K562 (cell line): ENCODE measurements around the gene SLC39A9. TPM values are rescaled to one million over a fixed set of nuclear protein-coding genes. Genes with fewer than 3 reads are reported as not detected.

Experiments used
- ETV5 ChIP-seq: sonication (generic); formaldehyde crosslinking; IDR thresholded peaks from 2 replicates; pipeline ENCODE4 v1.4.0; 2020; ENCODE audit warnings: low read depth, mild to moderate bottlenecking, missing genetic modification reagents
- GATAD2B ChIP-seq: fragments of 450-650 bp; IDR thresholded peaks from 2 replicates; pipeline ENCODE4 v1.6.1; 2017; ENCODE audit warnings: mild to moderate bottlenecking, borderline replicate concordance
- GTF2E2 ChIP-seq: fragments of 200-800 bp; sonication (Bioruptor generic); IDR thresholded peaks from 2 replicates; pipeline ENCODE4 v1.6.1; 2016; ENCODE audit warnings: missing genetic modification characterization, missing compliant biosample characterization
- HNRNPL ChIP-seq: fragments of 200-400 bp; formaldehyde crosslinking; IDR thresholded peaks from 2 replicates; pipeline ENCODE4 v1.6.1; 2017; ENCODE audit warnings: low read depth, mild to moderate bottlenecking, low read length
- ILK ChIP-seq: fragments of 450-650 bp; IDR thresholded peaks from 2 replicates; pipeline ENCODE4 v1.6.1; 2016; ENCODE audit warnings: missing genetic modification characterization, low read depth, mild to moderate bottlenecking, missing compliant biosample characterization, moderate library complexity, borderline replicate concordance
- KDM4B ChIP-seq, 2 experiments: fragments of 450-650 bp in 1 of 2; sonication (generic) in 1 of 2; IDR thresholded peaks; 2 replicates each; pipeline ENCODE4 v1.6.1; 2016 to 2017; ENCODE audit warnings: borderline replicate concordance in 2 of 2, antibody characterized with exemption in 1 of 2, low read depth in 1 of 2, mild to moderate bottlenecking in 1 of 2
- MCM2 ChIP-seq: fragments of 450-650 bp; IDR thresholded peaks from 2 replicates; pipeline ENCODE4 v1.6.1; 2017; ENCODE audit warnings: low read depth, mild to moderate bottlenecking
- NR3C1 ChIP-seq: sonication (generic); formaldehyde crosslinking; IDR thresholded peaks from 2 replicates; pipeline ENCODE4 v1.8.1; 2022; ENCODE audit warnings: missing genetic modification reagents
- SIN3B ChIP-seq: fragments of 450-650 bp; IDR thresholded peaks from 2 replicates; pipeline ENCODE4 v1.6.1; 2017; ENCODE audit warnings: low read depth, mild to moderate bottlenecking, moderate library complexity
- SMARCC2 ChIP-seq: fragments of 450-650 bp; IDR thresholded peaks from 2 replicates; pipeline ENCODE4 v1.6.1; 2017; ENCODE audit warnings: antibody characterized with exemption, moderate library complexity, mild to moderate bottlenecking, low read depth
- ZNF184 ChIP-seq: sonication (generic); formaldehyde crosslinking; IDR thresholded peaks from 2 replicates; pipeline ENCODE4 v1.5.0; 2020; ENCODE audit warnings: missing genetic modification reagents
- polyA plus RNA-seq, 8 experiments: library from polyadenylated mRNA; depleted of rRNA in 4 of 8; stranded (reverse) in 5 of 8; unstranded in 3 of 8; fragments of >200 nt; fragmentation: Nextera tagmentation in 2 of 8; fragmentation: Illumina TruSeq in 1 of 8; extraction: Ambion mirVana in 2 of 8; extraction: Trizol in 1 of 8; gene quantifications; 2 replicates each; pipeline versions ENCODE4 v1.2.1 to v1.2.3, GENCODE V29; 2011 to 2014; ENCODE audit warnings: inconsistent platforms in 1 of 8, missing spikeins in 1 of 8
- total RNA-seq, 7 experiments: library from RNA; depleted of rRNA in 6 of 7; stranded (reverse); fragments of >200 nt in 6 of 7; fragmentation: Illumina TruSeq in 2 of 7; extraction: Trizol in 2 of 7; gene quantifications; 2 replicates each; pipeline versions ENCODE4 v1.2.1 to v1.2.3, GENCODE V29; 2011 to 2021; ENCODE audit warnings: low replicate concordance in 1 of 7
- TF ChIP-seq, protein P1 (sequence below), 2 experiments: fragments of 450-650 bp; formaldehyde crosslinking in 1 of 2; IDR thresholded peaks; 2 replicates each; pipeline versions ENCODE4 v1.4.0 to v1.6.1; 2014 to 2020; ENCODE audit warnings: mild to moderate bottlenecking in 2 of 2, borderline replicate concordance in 1 of 2, low read depth in 1 of 2
- TF ChIP-seq, protein P2 (sequence below): fragments of 250-450 bp; sonication (Bioruptor Pico); IDR thresholded peaks from 2 replicates; pipeline ENCODE4 v1.4.0; 2020

SLC39A9 gene
- total and polyA plus RNA-seq, 9 of the 15 experiments (the other 6 are each of a cell fraction or from before 2014, with no cell fraction given) = 18.4 to 66.0 (median 32.5) TPM

DNA sequence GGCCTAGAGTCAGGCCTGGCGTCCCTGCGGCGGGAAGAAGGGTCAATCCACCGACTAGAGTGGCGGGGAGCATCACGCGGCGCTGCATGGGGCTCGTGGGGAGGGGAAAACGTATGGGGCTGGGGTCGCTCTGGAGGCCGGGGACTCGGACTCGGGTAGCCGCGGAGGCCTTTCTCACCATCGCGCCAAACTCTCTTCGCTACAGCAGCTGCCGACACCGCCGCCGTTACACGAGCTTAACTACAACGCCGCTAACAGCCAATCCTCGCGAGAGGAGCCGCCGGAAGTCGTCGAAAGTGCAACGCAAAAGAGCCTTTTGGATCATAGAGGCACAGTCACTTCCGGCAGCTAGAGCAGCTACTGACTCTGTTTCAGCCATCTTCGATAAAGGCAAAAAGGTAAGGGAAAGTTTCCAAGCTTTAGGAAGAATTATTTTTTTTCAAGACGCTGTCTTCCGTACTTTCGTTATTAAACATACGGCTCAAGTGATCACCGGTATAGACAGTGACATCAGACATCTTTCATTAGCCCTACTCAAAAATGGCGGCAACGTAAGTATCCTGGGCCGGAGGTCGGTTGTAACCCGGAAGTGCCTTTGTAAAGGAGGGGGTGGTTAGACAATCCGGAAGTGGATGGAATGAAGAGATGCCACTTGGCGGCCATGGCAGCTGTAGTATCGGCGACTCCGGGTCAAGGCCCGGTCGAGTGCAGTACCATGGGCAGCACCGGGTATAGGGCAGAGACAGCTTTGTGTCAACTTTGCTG is at the start of gene SLC39A9, which contains the start of gene ERH (continued):
- TF ChIP-seq, protein P1, sequence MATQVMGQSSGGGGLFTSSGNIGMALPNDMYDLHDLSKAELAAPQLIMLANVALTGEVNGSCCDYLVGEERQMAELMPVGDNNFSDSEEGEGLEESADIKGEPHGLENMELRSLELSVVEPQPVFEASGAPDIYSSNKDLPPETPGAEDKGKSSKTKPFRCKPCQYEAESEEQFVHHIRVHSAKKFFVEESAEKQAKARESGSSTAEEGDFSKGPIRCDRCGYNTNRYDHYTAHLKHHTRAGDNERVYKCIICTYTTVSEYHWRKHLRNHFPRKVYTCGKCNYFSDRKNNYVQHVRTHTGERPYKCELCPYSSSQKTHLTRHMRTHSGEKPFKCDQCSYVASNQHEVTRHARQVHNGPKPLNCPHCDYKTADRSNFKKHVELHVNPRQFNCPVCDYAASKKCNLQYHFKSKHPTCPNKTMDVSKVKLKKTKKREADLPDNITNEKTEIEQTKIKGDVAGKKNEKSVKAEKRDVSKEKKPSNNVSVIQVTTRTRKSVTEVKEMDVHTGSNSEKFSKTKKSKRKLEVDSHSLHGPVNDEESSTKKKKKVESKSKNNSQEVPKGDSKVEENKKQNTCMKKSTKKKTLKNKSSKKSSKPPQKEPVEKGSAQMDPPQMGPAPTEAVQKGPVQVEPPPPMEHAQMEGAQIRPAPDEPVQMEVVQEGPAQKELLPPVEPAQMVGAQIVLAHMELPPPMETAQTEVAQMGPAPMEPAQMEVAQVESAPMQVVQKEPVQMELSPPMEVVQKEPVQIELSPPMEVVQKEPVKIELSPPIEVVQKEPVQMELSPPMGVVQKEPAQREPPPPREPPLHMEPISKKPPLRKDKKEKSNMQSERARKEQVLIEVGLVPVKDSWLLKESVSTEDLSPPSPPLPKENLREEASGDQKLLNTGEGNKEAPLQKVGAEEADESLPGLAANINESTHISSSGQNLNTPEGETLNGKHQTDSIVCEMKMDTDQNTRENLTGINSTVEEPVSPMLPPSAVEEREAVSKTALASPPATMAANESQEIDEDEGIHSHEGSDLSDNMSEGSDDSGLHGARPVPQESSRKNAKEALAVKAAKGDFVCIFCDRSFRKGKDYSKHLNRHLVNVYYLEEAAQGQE (IDR thresholded peaks at IDR 0.05; ENCODE audit: borderline replicate concordance) = peak; percentile 23
- TF ChIP-seq, protein P1 (CRISPR knock-in tag; IDR thresholded peaks at IDR 0.05; ENCODE audit: low read depth) = peak; percentile 57; the same call in 1 of the 2 replicates
- TF ChIP-seq NR3C1 = 0 out of 2 replicates have a peak, but pooled peaks have one; percentile 8
- no peak for TF ChIP-seq HNRNPL
- TF ChIP-seq ILK (tag) = no peak
- no peak for TF ChIP-seq GATAD2B
- no peak for TF ChIP-seq SMARCC2
- TF ChIP-seq GTF2E2 (tag) = peak; percentile 82; the same call in 1 of the 2 replicates
- TF ChIP-seq ETV5 (CRISPR knock-in tag) = no peak; the same call in 1 of the 2 replicates
- TF ChIP-seq, protein P2, sequence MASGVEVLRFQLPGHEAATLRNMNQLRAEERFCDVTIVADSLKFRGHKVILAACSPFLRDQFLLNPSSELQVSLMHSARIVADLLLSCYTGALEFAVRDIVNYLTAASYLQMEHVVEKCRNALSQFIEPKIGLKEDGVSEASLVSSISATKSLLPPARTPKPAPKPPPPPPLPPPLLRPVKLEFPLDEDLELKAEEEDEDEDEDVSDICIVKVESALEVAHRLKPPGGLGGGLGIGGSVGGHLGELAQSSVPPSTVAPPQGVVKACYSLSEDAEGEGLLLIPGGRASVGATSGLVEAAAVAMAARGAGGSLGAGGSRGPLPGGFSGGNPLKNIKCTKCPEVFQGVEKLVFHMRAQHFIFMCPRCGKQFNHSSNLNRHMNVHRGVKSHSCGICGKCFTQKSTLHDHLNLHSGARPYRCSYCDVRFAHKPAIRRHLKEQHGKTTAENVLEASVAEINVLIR (CRISPR knock-in tag) = peak; percentile 65
- no peak for TF ChIP-seq MCM2
- no peak for TF ChIP-seq ZNF184 (CRISPR knock-in tag)
- TF ChIP-seq KDM4B (IDR thresholded peaks at IDR 0.05; ENCODE audit: borderline replicate concordance in 2 of 2, low read depth in 1 of 2) = 0 out of 4 replicates have a peak, but pooled peaks of 1 of the 2 experiments have one; percentile 33
- peak; percentile 64 for TF ChIP-seq SIN3B
